Measurements from ENCODE around the gene MLF1. TPM values are rescaled to one million over a fixed set of nuclear protein-coding genes. Genes with fewer than 3 reads are reported as not detected.

Gene MLF1
- polyA plus RNA-seq, 1 of the 3 experiments (the other 2 are of a cell fraction): 8.2 TPM

DNA sequence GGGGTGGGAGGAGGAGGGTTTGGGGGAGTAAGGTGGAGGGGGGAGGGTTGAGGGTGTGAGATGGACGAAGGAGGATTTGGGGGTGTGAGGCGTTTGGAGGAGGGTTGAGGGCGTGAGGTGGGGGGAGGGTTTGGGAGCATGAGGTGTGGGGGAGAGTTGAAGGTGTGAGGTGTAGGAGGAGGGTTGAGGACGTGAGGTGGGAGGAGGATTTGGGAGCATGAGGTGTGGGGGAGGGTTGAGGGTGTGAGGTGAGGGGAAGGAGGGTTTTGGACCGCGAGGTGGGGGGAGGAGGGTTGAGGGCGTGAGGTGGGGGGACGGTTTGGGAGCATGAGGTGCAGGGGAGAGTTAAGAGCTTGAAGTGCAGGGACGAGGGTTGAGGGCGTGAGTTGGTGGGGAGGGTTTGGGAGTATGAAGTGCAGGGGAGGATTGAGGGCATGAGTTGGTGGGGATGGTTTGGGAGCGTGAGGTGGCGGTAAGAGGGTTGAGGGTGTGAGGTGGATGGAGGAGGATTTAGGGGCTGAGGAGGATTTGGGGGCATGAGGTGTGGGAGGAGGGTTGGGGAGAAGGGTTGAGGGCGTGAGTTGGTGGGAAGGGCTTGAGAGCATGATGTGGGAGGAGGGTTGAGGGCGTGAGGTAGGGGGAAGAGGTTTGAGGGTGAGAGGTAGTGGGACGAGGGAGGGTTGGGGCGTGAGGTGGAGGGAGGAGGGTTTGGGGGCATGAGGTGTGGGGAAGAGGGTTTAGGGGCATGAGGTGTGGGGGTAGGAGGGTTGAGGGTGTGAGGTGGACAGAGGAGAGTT is 1.2 kb downstream of the MLF1 start:
- 80% methylated on average over 16 of the region's 16 CpGs for WGBS (ENCODE audit: low lambda C conversion rate)
- Histone ChIP-seq H4K20me1 (ENCODE audit: insufficient read depth) (no peaks in the 10 kb centered on the region), H3K9me3 (no peaks in the 10 kb centered on the region), H3K27ac (ENCODE audit: low read depth in 2 of 2, low read length in 1 of 2) (no peak overlapping the region), H3K27me3 (ENCODE audit: insufficient read depth) (no peaks in the 10 kb centered on the region), H3K79me2 (ENCODE audit: insufficient read depth) (0 out of 2 replicates have a peak, but pooled peaks cover 4% of the 10 kb centered on the region), H3K4me1 (ENCODE audit: control insufficient read depth in 1 of 2, insufficient read depth in 2 of 2, low read depth in 1 of 2, low read length in 1 of 2) (peaks cover 3 to 11% of the 10 kb centered on the region in 2 experiments; a peak in 2 of 4 replicates), H3K4me2 (no peak overlapping the region), H3F3A (replicated peaks; ENCODE audit: insufficient read depth) (no peaks in the 10 kb centered on the region), H3K9me2 (no peaks in the 10 kb centered on the region), H3K9ac (no peak overlapping the region), H2AFZ (ENCODE audit: low read depth) (no peak overlapping the region), H3K36me3 (replicated peaks in 1 of 2; ENCODE audit: control insufficient read depth in 1 of 2, insufficient read depth in 2 of 2, low read length in 1 of 2) (no peaks in the 10 kb centered on the region), H3K4me3 (ENCODE audit: low read depth in 2 of 2, low read length in 1 of 2) (no peak overlapping the region; a peak in 1 of 4 replicates)
- POLR2A ChIA-PET: no interaction called here
- TF ChIP-seq, protein P1, sequence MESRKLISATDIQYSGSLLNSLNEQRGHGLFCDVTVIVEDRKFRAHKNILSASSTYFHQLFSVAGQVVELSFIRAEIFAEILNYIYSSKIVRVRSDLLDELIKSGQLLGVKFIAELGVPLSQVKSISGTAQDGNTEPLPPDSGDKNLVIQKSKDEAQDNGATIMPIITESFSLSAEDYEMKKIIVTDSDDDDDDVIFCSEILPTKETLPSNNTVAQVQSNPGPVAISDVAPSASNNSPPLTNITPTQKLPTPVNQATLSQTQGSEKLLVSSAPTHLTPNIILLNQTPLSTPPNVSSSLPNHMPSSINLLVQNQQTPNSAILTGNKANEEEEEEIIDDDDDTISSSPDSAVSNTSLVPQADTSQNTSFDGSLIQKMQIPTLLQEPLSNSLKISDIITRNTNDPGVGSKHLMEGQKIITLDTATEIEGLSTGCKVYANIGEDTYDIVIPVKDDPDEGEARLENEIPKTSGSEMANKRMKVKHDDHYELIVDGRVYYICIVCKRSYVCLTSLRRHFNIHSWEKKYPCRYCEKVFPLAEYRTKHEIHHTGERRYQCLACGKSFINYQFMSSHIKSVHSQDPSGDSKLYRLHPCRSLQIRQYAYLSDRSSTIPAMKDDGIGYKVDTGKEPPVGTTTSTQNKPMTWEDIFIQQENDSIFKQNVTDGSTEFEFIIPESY (IDR thresholded peaks at IDR 0.05; ENCODE audit: borderline replicate concordance, low read depth): no peak
- TF ChIP-seq TEAD4 (IDR thresholded peaks at IDR 0.05; ENCODE audit: borderline replicate concordance, insufficient read depth): no peak
- TF ChIP-seq JUND (IDR thresholded peaks at IDR 0.05): no peak
- TF ChIP-seq, protein P2, sequence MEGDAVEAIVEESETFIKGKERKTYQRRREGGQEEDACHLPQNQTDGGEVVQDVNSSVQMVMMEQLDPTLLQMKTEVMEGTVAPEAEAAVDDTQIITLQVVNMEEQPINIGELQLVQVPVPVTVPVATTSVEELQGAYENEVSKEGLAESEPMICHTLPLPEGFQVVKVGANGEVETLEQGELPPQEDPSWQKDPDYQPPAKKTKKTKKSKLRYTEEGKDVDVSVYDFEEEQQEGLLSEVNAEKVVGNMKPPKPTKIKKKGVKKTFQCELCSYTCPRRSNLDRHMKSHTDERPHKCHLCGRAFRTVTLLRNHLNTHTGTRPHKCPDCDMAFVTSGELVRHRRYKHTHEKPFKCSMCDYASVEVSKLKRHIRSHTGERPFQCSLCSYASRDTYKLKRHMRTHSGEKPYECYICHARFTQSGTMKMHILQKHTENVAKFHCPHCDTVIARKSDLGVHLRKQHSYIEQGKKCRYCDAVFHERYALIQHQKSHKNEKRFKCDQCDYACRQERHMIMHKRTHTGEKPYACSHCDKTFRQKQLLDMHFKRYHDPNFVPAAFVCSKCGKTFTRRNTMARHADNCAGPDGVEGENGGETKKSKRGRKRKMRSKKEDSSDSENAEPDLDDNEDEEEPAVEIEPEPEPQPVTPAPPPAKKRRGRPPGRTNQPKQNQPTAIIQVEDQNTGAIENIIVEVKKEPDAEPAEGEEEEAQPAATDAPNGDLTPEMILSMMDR (IDR thresholded peaks at IDR 0.05): no peak
- TF ChIP-seq EZH2phosphoT487 (IDR thresholded peaks at IDR 0.05; ENCODE audit: borderline replicate concordance, low read depth): no peak
- TF ChIP-seq GABPA (IDR thresholded peaks at IDR 0.05; ENCODE audit: low read depth): no peak
- no peak for TF ChIP-seq NRF1 (IDR thresholded peaks at IDR 0.05; ENCODE audit: low read depth, low read length)
- DNase-seq: peak; percentile 48
- CTCF ChIA-PET: interaction anchor here (0.6 to 0.8 kb wide), 2 partner anchors 33 to 1888 kb away, joined by 3 to 4 read pairs; no protein-coding TSS in a partner anchor

DNA sequence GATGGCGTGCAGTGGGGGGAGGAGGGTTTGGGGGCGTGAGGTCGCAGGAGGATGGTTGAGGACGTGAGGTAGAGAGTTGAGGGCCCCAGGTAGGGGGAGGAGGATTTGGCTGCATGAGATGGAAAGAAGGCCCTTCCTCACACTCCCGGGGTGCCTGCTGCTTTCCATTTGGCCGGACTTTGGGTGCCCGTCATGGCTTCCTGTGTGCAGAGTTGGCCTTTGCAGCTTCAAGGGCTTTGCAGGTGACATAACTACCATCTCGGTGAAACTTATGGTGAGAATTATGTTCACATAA is 1.7 kb downstream of the MLF1 start:
- H3K79me2 ChIP-seq (ENCODE audit: insufficient read depth): 0 out of 2 replicates have a peak, but pooled peaks cover 4% of the 10 kb centered on the region
- no peak overlapping the region for H3K9ac ChIP-seq
- H3K4me3 ChIP-seq (ENCODE audit: low read depth in 2 of 2, low read length in 1 of 2): no peak overlapping the region
- no peak for TF ChIP-seq NRF1 (IDR thresholded peaks at IDR 0.05; ENCODE audit: low read depth, low read length)
- no peak for TF ChIP-seq GATA2 (CRISPR knock-in tag; IDR thresholded peaks at IDR 0.05)
- H2AFZ ChIP-seq (ENCODE audit: low read depth): no peak overlapping the region
- H3K27ac ChIP-seq (ENCODE audit: low read depth in 2 of 2, low read length in 1 of 2): no peak overlapping the region
- H3K27me3 ChIP-seq (ENCODE audit: insufficient read depth): no peaks in the 10 kb centered on the region
- no peaks in the 10 kb centered on the region for H3K36me3 ChIP-seq (replicated peaks in 1 of 2; ENCODE audit: control insufficient read depth in 1 of 2, insufficient read depth in 2 of 2, low read length in 1 of 2)
- peaks cover 3 to 11% of the 10 kb centered on the region in 2 experiments; a peak in 2 of 4 replicates for H3K4me1 ChIP-seq (ENCODE audit: control insufficient read depth in 1 of 2, insufficient read depth in 2 of 2, low read depth in 1 of 2, low read length in 1 of 2)
- ChIA-PET POLR2A (no interaction called here), CTCF (interaction anchor here (0.8 kb wide), 1 partner anchor 33 kb away, joined by 4 read pairs; no protein-coding TSS in a partner anchor)
- H4K20me1 ChIP-seq (ENCODE audit: insufficient read depth): no peaks in the 10 kb centered on the region
- H3K9me2 ChIP-seq: no peaks in the 10 kb centered on the region
- no peaks in the 10 kb centered on the region for H3F3A ChIP-seq (replicated peaks; ENCODE audit: insufficient read depth)
- no peak for DNase-seq
- over 99% methylated on average over 8 of the region's 8 CpGs for WGBS (ENCODE audit: low lambda C conversion rate)
- no peak overlapping the region for H3K4me2 ChIP-seq
- no peaks in the 10 kb centered on the region for H3K9me3 ChIP-seq

Data from SK-N-SH (cell line).